HG02884 (cell line): ENCODE measurements around the gene PALD1.

Experiments
- ATAC-seq: cut with Tn5 transposase; IDR thresholded peaks from one replicate; pipeline ENCODE4 v1.9.1; 2021; ENCODE audit warnings: mild to moderate bottlenecking, moderate library complexity; ENCODE audit not compliant: unreplicated experiment

PALD1 gene

GRCh38 chr10:70478191-70479164 lies at the start of gene PALD1:
TSS of gene PALD1 (plus strand) at chr10:70478767. CDS start at chr10:70525952, 47,185 bp downstream.
- no peak for ATAC-seq

- no peak for ATAC-seq
Observed at GRCh38 chr10:70430493-70431445, 47.8 kb upstream of the PALD1 start.

- no peak for ATAC-seq
Observed at GRCh38 chr10:70432101-70432500, 46.5 kb upstream of the PALD1 start.

- ATAC-seq: no peak
Observed at GRCh38 chr10:70432561-70433263, 45.9 kb upstream of the PALD1 start.

- no peak for ATAC-seq
Observed at GRCh38 chr10:70433581-70434280, 44.8 kb upstream of the PALD1 start.

GRCh38 chr10:70435241-70436085 lies 43.1 kb upstream of the PALD1 start:
- no peak for ATAC-seq

GRCh38 chr10:70437721-70438120 lies 40.8 kb upstream of the PALD1 start:
- ATAC-seq: no peak

GRCh38 chr10:70440296-70441160 lies 38.0 kb upstream of the PALD1 start:
- ATAC-seq: no peak

- ATAC-seq: no peak
Observed at GRCh38 chr10:70441161-70441894, 37.2 kb upstream of the PALD1 start, which contains the start of gene NODAL. TSS of gene NODAL (minus strand) at chr10:70441681. CDS start at chr10:70441667, 14 bp downstream.

GRCh38 chr10:70441895-70442309 lies 36.7 kb upstream of the PALD1 start:
- ATAC-seq: no peak

- no peak for ATAC-seq
Observed at GRCh38 chr10:70442332-70442988, 36.1 kb upstream of the PALD1 start.

- ATAC-seq: no peak
Observed at GRCh38 chr10:70444744-70445143, 33.8 kb upstream of the PALD1 start.

- no peak for ATAC-seq
Observed at GRCh38 chr10:70445718-70446657, 32.6 kb upstream of the PALD1 start.

- no peak for ATAC-seq
Observed at GRCh38 chr10:70448236-70448635, 30.3 kb upstream of the PALD1 start.

GRCh38 chr10:70455213-70455630 lies 23.3 kb upstream of the PALD1 start:
- no peak for ATAC-seq

GRCh38 chr10:70456164-70456563 lies 22.4 kb upstream of the PALD1 start:
- ATAC-seq: no peak
